ENCODE data around the gene THOC6.

DNA sequence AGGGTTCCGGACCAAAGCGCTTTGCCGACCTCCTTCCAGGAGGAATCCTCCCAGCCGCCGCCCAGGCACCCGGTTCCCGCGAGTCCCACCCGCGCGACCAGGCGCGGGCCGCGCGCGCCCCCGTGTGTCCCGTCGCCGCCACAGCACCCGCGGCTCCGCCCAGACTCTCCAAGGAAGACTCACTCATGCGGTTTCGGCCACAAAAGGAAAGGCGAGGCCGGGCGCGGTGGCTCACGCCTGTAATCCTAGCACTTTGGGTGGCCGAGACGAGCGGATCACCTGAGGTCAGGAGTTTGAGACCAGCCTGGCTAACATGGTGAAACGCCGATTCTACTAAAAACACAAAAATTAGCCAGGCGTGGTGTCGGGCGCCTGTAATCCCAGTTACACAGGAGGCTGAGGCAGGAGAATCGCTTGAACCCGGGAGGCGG lies 40.1 kb upstream of the THOC6 start:
- TF ChIP-seq, protein P1, sequence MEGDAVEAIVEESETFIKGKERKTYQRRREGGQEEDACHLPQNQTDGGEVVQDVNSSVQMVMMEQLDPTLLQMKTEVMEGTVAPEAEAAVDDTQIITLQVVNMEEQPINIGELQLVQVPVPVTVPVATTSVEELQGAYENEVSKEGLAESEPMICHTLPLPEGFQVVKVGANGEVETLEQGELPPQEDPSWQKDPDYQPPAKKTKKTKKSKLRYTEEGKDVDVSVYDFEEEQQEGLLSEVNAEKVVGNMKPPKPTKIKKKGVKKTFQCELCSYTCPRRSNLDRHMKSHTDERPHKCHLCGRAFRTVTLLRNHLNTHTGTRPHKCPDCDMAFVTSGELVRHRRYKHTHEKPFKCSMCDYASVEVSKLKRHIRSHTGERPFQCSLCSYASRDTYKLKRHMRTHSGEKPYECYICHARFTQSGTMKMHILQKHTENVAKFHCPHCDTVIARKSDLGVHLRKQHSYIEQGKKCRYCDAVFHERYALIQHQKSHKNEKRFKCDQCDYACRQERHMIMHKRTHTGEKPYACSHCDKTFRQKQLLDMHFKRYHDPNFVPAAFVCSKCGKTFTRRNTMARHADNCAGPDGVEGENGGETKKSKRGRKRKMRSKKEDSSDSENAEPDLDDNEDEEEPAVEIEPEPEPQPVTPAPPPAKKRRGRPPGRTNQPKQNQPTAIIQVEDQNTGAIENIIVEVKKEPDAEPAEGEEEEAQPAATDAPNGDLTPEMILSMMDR (IDR thresholded peaks at IDR 0.05) = peak; percentile 51 to 99 (median 93)
- TF ChIP-seq POLR2A (IDR thresholded peaks at IDR 0.05) = peak in 1 of 2 donors; percentile 5

Measured in thyroid gland (tissue), 4 donors.